GM18907 (cell line): ENCODE measurements around the gene TUG1.

Source experiments
- ATAC-seq: cut with Tn5 transposase; IDR thresholded peaks from one replicate; pipeline ENCODE4 v1.9.1; 2021; ENCODE audit warnings: mild to moderate bottlenecking, moderate library complexity; ENCODE audit not compliant: unreplicated experiment

Gene TUG1

DNA sequence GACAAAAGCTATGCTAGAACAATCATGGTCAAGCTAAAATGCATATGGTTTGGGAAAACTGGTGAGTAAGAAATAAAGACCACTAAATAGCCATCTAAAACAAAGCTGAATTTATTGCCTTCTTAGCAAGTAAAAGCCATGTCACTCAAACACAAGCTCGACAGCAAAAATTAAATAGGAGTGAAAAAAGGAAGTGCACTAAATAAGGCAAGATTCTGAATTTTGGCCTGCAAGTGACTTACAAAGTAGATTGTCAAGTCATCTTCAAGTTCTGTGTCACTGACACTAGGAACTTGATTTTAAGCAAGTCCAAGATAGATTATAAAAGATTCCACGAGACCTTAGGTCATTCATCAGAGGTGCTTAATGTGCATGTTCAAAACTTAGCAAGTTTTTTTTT lies 27.4 kb downstream of the TUG1 start:
- no peak for ATAC-seq

DNA sequence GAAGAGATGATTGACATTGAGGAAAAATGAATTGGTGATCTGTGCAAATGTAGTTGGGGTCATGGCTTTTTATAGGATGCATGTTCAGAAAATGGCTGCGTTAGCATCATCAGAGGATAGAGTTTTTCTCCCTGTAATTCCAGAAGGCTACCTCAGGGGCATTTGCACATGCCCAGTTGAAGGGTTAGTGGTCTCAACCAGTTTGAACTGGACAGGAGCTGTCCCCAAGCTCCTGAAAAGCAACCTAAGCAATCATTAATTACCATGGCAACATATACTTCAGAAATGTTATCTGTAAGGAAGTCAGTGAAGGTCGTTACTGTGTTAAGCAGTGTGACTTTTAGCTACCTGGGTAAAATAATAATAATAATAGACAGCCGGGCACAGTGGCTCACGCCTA lies 29.3 kb downstream of the TUG1 start:
- no peak for ATAC-seq

DNA sequence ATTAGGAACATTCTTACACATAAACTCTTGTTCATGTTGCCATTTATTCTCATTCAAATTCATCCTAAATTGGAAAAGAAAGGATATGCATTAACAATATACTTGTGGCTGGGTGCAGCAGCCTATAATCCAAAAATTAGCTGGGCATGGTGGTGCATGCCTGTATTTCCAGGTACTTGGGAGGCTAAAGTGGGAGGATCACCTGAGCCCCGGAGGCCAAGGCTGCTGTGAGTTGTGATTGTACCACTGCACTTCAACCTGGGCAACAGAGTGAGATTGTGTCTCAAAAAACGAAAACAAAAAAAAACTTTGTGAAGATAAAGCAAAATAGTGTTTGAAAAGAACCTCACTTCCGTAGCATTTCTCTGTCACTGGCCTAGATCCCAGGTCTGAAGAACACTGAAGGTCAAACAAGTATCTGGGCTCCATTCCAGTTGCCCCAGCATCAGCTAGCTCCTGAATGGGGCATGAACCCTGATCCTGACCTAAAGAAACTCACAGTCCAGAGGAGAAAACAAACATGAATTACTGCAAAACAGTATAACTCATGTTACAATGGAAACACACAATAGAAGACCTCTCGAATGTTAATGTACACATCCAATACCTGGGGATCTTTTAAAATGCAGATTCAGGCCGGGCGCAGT lies 32.2 kb downstream of the TUG1 start:
- ATAC-seq, result no peak

DNA sequence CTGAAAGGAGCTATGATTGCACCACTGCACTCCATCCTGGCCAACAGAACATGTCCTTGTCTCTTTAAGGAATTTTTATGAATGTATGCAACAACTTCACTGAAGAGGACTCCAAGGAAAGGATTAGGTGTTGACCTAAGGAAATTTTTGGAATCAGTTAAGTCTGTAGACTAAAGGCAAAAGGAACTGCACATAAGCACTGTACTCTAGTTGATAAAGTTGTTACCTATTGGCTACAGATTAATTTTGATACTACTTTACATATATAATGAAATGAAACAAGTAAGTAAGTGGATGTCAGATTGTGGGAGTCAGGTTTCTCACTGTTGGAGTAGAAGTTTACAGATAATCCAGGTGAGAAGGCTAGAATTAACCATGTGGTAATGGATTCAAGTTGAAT lies 36.5 kb downstream of the TUG1 start:
- no peak for ATAC-seq

DNA sequence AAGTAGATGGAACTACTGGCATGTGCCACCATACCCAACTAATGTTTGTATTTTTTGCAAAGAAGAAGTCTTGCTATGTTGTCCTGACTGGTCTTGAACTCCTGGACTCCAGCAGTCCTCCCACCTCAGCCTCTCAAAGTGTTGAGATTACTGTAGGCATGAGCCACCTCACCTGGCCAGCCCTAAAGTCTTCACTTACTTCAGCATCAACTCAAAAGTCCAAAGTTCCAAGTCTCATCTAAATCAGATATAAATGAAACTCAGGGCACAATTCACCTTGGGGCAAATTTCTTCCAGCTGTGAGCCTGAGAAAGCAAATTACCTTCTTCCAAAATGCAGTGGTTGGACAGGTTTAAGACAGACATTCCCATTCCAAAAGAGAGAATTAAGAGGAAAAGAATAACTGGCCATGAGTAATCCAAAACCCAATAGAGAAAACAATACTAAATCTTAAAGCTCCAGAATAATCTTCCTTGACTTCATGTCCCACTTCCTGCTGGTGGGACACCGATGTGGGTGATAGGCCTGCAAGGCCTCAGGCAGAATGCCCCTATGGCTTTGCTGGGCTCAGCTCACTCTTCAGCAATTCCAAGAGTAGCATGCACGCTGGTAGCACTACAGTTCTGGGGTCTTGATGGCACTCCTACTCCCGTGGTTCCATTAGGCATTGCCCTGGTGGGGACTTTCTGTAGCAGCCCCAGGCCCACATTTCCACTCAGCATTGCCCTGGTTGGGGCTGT lies 50.3 kb downstream of the TUG1 start:
- no peak for ATAC-seq

DNA sequence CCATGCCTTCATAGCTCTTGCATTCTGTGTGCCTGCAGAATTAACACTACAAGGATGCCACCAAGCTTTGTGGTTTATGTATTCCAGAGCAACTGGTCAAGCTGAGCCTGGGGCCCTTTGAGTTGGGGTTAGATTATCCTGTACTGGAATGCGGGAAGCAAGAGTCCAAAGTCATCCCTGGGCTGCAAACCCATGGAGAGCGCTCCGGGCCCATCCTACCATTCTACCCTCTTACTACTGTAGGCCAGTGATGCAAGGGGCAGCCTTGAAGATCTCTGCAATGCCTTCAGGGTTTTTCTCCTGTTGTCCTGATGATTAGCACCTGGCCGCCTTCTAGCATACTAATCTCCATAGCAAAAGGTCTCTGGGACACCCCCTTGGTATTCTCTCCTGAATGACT lies 51.3 kb downstream of the TUG1 start:
- ATAC-seq, result no peak

DNA sequence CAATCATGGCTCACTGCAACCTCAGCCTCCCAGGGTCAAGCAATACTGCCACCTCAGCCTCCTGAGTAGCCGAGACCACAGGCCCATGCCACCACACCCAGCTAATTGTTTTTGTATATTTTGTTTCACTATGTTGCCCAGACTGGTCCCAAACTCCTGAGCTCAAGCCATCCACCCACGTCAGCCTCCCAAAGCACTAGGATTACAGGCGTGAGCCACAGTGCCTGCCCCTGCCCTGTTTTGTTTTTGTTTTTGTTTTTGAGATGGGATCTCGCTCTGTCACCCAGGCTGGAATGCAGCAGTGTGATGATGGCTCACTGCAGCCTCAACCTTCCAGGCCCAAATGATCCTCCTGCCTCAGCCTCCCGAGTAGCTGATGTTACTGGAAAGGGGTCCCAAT lies 53.5 kb downstream of the TUG1 start:
- ATAC-seq, result no peak
